CD4-positive, alpha-beta T cell treated with Interleukin-1 beta for 1 hour (primary cell): ENCODE results near the gene ITGA2B.
"Not testable (repeated sequence)": the region's sequence is repeated elsewhere in the genome, so short reads cannot be mapped to it uniquely, and the experiment has no call there.

Experiments used
- DNase-seq, 2 donors: peaks; one replicate each; pipeline ENCODE4 v3.0.0-alpha.2; 2020 to 2022

ITGA2B gene

GRCh38 chr17:44368391-44369243 is 20.8 kb downstream of the ITGA2B start:
- DNase-seq: not testable (repeated sequence)

- no peak for DNase-seq
These were observed 22.0 kb downstream of the ITGA2B start for GRCh38 chr17:44367231-44367979.

GRCh38 chr17:44365051-44365450 is 24.4 kb downstream of the ITGA2B start:
- DNase-seq: not testable (repeated sequence)

- peak; percentile 65 to 71 for DNase-seq
These were observed 25.8 kb downstream of the ITGA2B start, which contains the start of gene FAM171A2 for GRCh38 chr17:44363613-44364159. TSS of gene FAM171A2 (minus strand) at chr17:44363853. CDS start at chr17:44363714, 139 bp downstream.

- DNase-seq: no peak
These were observed 26.4 kb downstream of the ITGA2B start for GRCh38 chr17:44362949-44363612.

- no peak for DNase-seq
These were observed 26.9 kb downstream of the ITGA2B start for GRCh38 chr17:44362459-44362948.

- DNase-seq: no peak
These were observed 27.9 kb downstream of the ITGA2B start for GRCh38 chr17:44361292-44362260.

GRCh38 chr17:44360826-44361225 is 28.6 kb downstream of the ITGA2B start:
- no peak for DNase-seq

GRCh38 chr17:44360144-44360533 is 29.3 kb downstream of the ITGA2B start:
- no peak for DNase-seq

- DNase-seq: no peak
These were observed 29.8 kb downstream of the ITGA2B start for GRCh38 chr17:44359458-44360143.

- no peak for DNase-seq
These were observed 30.4 kb downstream of the ITGA2B start for GRCh38 chr17:44359006-44359405.

- no peak for DNase-seq
These were observed 31.4 kb downstream of the ITGA2B start for GRCh38 chr17:44358066-44358465.

- DNase-seq: no peak
These were observed 33.2 kb downstream of the ITGA2B start for GRCh38 chr17:44356241-44356640.

- DNase-seq: no peak
These were observed 33.8 kb downstream of the ITGA2B start for GRCh38 chr17:44355642-44356099.

- peak; percentile 56 to 62 for DNase-seq
These were observed 34.6 kb downstream of the ITGA2B start for GRCh38 chr17:44354582-44355561.

GRCh38 chr17:44353672-44354331 is 35.6 kb downstream of the ITGA2B start:
- DNase-seq: peak; percentile 16 to 31

- DNase-seq: no peak
These were observed 36.4 kb downstream of the ITGA2B start for GRCh38 chr17:44352828-44353671.
